Aorta (tissue), 5 donors: ENCODE results near the gene XRCC5. TPM values are rescaled to one million over a fixed set of nuclear protein-coding genes. Genes with fewer than 3 reads are reported as not detected.

Experiments
- ATAC-seq: fragments of 200-7000 bp; cut with Tn5 transposase; one replicate; pipeline ENCODE4 v1.9.1; 2022; ENCODE audit warnings: moderate library complexity; ENCODE audit not compliant: low FRiP score
- DNase-seq, 2 donors: peaks; one replicate each; pipeline ENCODE4 v3.0.0-alpha.2; 2020
- H3K27ac ChIP-seq, 2 donors: one replicate each; pipeline ENCODE4 v1.5.1; 2013; ENCODE audit warnings: low read length in 2 of 2, mild to moderate bottlenecking in 2 of 2, moderate library complexity in 2 of 2, control low read depth in 1 of 2, inconsistent platforms in 1 of 2, low read depth in 1 of 2
- H3K27me3 ChIP-seq, 2 donors: one replicate each; pipeline ENCODE4 v1.6.1; 2013; ENCODE audit warnings: control low read depth in 1 of 2, low read length in 1 of 2, mild to moderate bottlenecking in 1 of 2, moderate library complexity in 1 of 2; ENCODE audit not compliant: insufficient read depth in 2 of 2, control insufficient read depth in 1 of 2
- H3K36me3 ChIP-seq, 2 donors: one replicate each; pipeline ENCODE4 v1.6.1; 2013; ENCODE audit warnings: control low read depth in 1 of 2, low read length in 1 of 2, mild to moderate bottlenecking in 1 of 2; ENCODE audit not compliant: insufficient read depth in 2 of 2, control insufficient read depth in 1 of 2
- H3K4me1 ChIP-seq, 2 donors: one replicate each; pipeline ENCODE4 v1.6.1; 2013; ENCODE audit warnings: low read length in 2 of 2, control low read depth in 1 of 2, mild to moderate bottlenecking in 1 of 2, moderate library complexity in 1 of 2; ENCODE audit not compliant: insufficient read depth in 2 of 2, control insufficient read depth in 1 of 2
- H3K4me3 ChIP-seq, 2 donors: one replicate each; pipeline ENCODE4 v1.5.1; 2013; ENCODE audit warnings: low read length in 2 of 2, control low read depth in 1 of 2, mild to moderate bottlenecking in 1 of 2
- H3K9me3 ChIP-seq: one replicate; pipeline ENCODE4 v1.6.1; 2013; ENCODE audit warnings: mild to moderate bottlenecking, low read length; ENCODE audit not compliant: control insufficient read depth
- WGBS, 2 donors: extraction: QIAGEN DNeasy Blood & Tissue Kit; methylation state at CpG; one replicate each; pipeline ENCODE4 v1.1.7; 2013; 5-methylcytosine and 5-hydroxymethylcytosine counted together
- intact Hi-C, 2 donors: fragments of 100-400 bp; cut with DNase I; formaldehyde crosslinking; loops; one replicate each; pipeline versions ENCODE4 v1.14.2 to v1.15.0; 2022
- polyA plus RNA-seq, 2 donors: library from polyadenylated mRNA; stranded (reverse); fragments of 200-250 nt; gene quantifications; one replicate each; pipeline ENCODE4 v1.2.3, GENCODE V29; 2013
- total RNA-seq, 2 donors: library from RNA; stranded (reverse); fragmentation: NEBNext Ultra II Directional; extraction: Animal tissue kit (Norgen Biotek cat#: 25700); gene quantifications; one replicate each; pipeline ENCODE4 v1.2.1, GENCODE V29; 2021
- donor health status: healthy with polysubstance abuse.
- donor health status: Bipolar disorder and iron deficiency.
- donor health status: DM: no; HTN: no; CAD: no.
- donor health status: DM: no; HTN: no; CAD: no.
- donor health status: DM: yes; HTN: yes; CAD: no.

Gene XRCC5
- total and polyA plus RNA-seq, 4 donors, result 64.0 to 189 (median 125) TPM

- peaks cover 0 to 5% of the 10 kb centered on the region in 2 donors for H3K36me3 ChIP-seq
- DNase-seq (no peak), ATAC-seq (no peak)
- no peak overlapping the region for H3K27ac ChIP-seq
- intact Hi-C loops, result no loop called here
- H3K4me3 ChIP-seq, result no peak overlapping the region
- peaks cover 0 to 2% of the 10 kb centered on the region in 2 donors for H3K4me1 ChIP-seq
- no peaks in the 10 kb centered on the region for H3K9me3 ChIP-seq
- H3K27me3 ChIP-seq, result no peaks in the 10 kb centered on the region
- 78 to 83% methylated on average over 2 of the region's 2 CpGs for WGBS, 2 donors
Observed at GRCh38 chr2:216181953-216182461, 72.9 kb downstream of the XRCC5 start.

GRCh38 chr2:216183462-216183861 lies 74.3 kb downstream of the XRCC5 start:
- Histone ChIP-seq H3K4me3 (no peak overlapping the region), H3K27ac (no peak overlapping the region), H3K9me3 (no peaks in the 10 kb centered on the region), H3K4me1 (peaks cover 0 to 9% of the 10 kb centered on the region in 2 donors), H3K27me3 (no peaks in the 10 kb centered on the region), H3K36me3 (peaks cover 0 to 5% of the 10 kb centered on the region in 2 donors)
- ATAC-seq (no peak), DNase-seq (no peak)
- intact Hi-C loops, result no loop called here
- WGBS, 2 donors, result 68 to 69% methylated on average over 1 of the region's 1 CpG

GRCh38 chr2:216188559-216188850 lies 79.4 kb downstream of the XRCC5 start:
- Histone ChIP-seq H3K4me3 (no peak overlapping the region), H3K36me3 (peaks cover 3 to 4% of the 10 kb centered on the region in 2 donors), H3K9me3 (no peaks in the 10 kb centered on the region), H3K4me1 (peaks cover 0 to 12% of the 10 kb centered on the region in 2 donors), H3K27ac (no peak overlapping the region), H3K27me3 (no peaks in the 10 kb centered on the region)
- ATAC-seq, result no peak
- intact Hi-C loops, result no loop called here
- no peak for DNase-seq
- 14 to 18% methylated on average over 3 of the region's 3 CpGs for WGBS, 2 donors

GRCh38 chr2:216188956-216189355 lies 79.8 kb downstream of the XRCC5 start:
- Histone ChIP-seq H3K36me3 (peaks cover 3 to 4% of the 10 kb centered on the region in 2 donors), H3K9me3 (no peaks in the 10 kb centered on the region), H3K4me3 (no peak overlapping the region), H3K27ac (no peak overlapping the region), H3K27me3 (no peaks in the 10 kb centered on the region), H3K4me1 (peaks cover 0 to 12% of the 10 kb centered on the region in 2 donors)
- DNase-seq, result no peak
- 17 to 21% methylated on average over 2 of the region's 2 CpGs for WGBS, 2 donors
- no peak for ATAC-seq
- intact Hi-C loops, result no loop called here

GRCh38 chr2:216189410-216189809 lies 80.3 kb downstream of the XRCC5 start:
- Histone ChIP-seq H3K27me3 (no peaks in the 10 kb centered on the region), H3K4me1 (peaks cover 0 to 12% of the 10 kb centered on the region in 2 donors), H3K9me3 (no peaks in the 10 kb centered on the region), H3K36me3 (peaks cover 3 to 4% of the 10 kb centered on the region in 2 donors), H3K27ac (no peak overlapping the region), H3K4me3 (no peak overlapping the region)
- WGBS, 2 donors, result 69 to 79% methylated on average over 2 of the region's 2 CpGs
- DNase-seq, result no peak
- ATAC-seq, result no peak
- intact Hi-C loops, result no loop called here

- H3K9me3 ChIP-seq, result no peaks in the 10 kb centered on the region
- no peaks in the 10 kb centered on the region for H3K27me3 ChIP-seq
- 92% methylated on average over 4 of the region's 4 CpGs for WGBS, 2 donors
- ATAC-seq (no peak), DNase-seq (no peak)
- no peak overlapping the region for H3K27ac ChIP-seq
- intact Hi-C loops, result no loop called here
- peaks cover 4 to 8% of the 10 kb centered on the region in 2 donors for H3K36me3 ChIP-seq
- H3K4me3 ChIP-seq, result no peak overlapping the region
- peaks cover 0 to 10% of the 10 kb centered on the region in 2 donors for H3K4me1 ChIP-seq
Observed at GRCh38 chr2:216192181-216192580, 83.0 kb downstream of the XRCC5 start.

- DNase-seq, result no peak
- H3K27ac ChIP-seq, result no peak overlapping the region
- intact Hi-C loops, result no loop called here
- H3K4me3 ChIP-seq, result no peak overlapping the region
- H3K9me3 ChIP-seq, result no peaks in the 10 kb centered on the region
- peaks cover 0 to 4% of the 10 kb centered on the region in 2 donors for H3K4me1 ChIP-seq
- 92 to 94% methylated on average over 3 of the region's 3 CpGs for WGBS, 2 donors
- peaks cover 5 to 8% of the 10 kb centered on the region in 2 donors for H3K36me3 ChIP-seq
- H3K27me3 ChIP-seq, result no peaks in the 10 kb centered on the region
- ATAC-seq, result no peak
Observed at GRCh38 chr2:216192931-216193330, 83.8 kb downstream of the XRCC5 start.

GRCh38 chr2:216194013-216194412 lies 84.9 kb downstream of the XRCC5 start:
- ATAC-seq (no peak), DNase-seq (no peak)
- Histone ChIP-seq H3K36me3 (peaks cover 7 to 8% of the 10 kb centered on the region in 2 donors), H3K27ac (no peak overlapping the region), H3K4me1 (peaks cover 0 to 2% of the 10 kb centered on the region in 2 donors), H3K4me3 (no peak overlapping the region), H3K9me3 (no peaks in the 10 kb centered on the region), H3K27me3 (no peaks in the 10 kb centered on the region)
- WGBS, 2 donors, result 91 to 95% methylated on average over 3 of the region's 3 CpGs
- intact Hi-C loops, result no loop called here

GRCh38 chr2:216194561-216194960 lies 85.4 kb downstream of the XRCC5 start:
- DNase-seq (no peak), ATAC-seq (no peak)
- no peaks in the 10 kb centered on the region for H3K27me3 ChIP-seq
- WGBS, 2 donors, result 68 to 81% methylated on average over 4 of the region's 4 CpGs
- no peaks in the 10 kb centered on the region for H3K4me1 ChIP-seq
- no peak overlapping the region for H3K27ac ChIP-seq
- peaks cover 7 to 8% of the 10 kb centered on the region in 2 donors for H3K36me3 ChIP-seq
- H3K9me3 ChIP-seq, result no peaks in the 10 kb centered on the region
- no peak overlapping the region for H3K4me3 ChIP-seq
- intact Hi-C loops, result no loop called here
